IMR-90 (cell line): ENCODE results near the gene THBS4. TPM values are rescaled to one million over a fixed set of nuclear protein-coding genes. Genes with fewer than 3 reads are reported as not detected.

Experiments
- ATAC-seq: fragments of 200-7000 bp; cut with Tn5 transposase; 2 replicates; pipeline ENCODE4 v1.9.1; 2020; ENCODE audit warnings: low read depth, mild to moderate bottlenecking, moderate library complexity
- BruUV-seq: library from RNA; stranded (reverse); fragments of 400-500 nt; replicated peaks from 2 replicates; lab custom pipeline; 2021; lab: Mats Ljungman, UMichigan
- CTCF ChIA-PET: fragments of 300-600 bp; formaldehyde crosslinking; extraction: SDS; loops from one replicate; lab custom pipeline; 2021; ENCODE audit warnings: antibody characterized with exemption; lab: Yijun Ruan, JAX
- POLR2A ChIA-PET: fragments of 300-600 bp; sonication (Branson Sonifier 250); formaldehyde crosslinking; loops from one replicate; lab custom pipeline; 2022; ENCODE audit warnings: antibody characterized with exemption; ENCODE audit not compliant: unreplicated experiment; lab: Charles Lee
- DNase-seq: peaks from one replicate; pipeline ENCODE4 v3.0.0; 2013
- H2AFZ ChIP-seq: replicated peaks from 2 replicates; pipeline ENCODE3; 2013; ENCODE audit warnings: low read length, mild to moderate bottlenecking; ENCODE audit not compliant: poor library complexity
- H2AK5ac ChIP-seq: 2 replicates; pipeline ENCODE4 v1.6.1; 2013; ENCODE audit warnings: low read depth, low read length, inconsistent platforms
- H2AK9ac ChIP-seq: replicated peaks from 2 replicates; pipeline ENCODE3; 2013; ENCODE audit warnings: mild to moderate bottlenecking, low read depth, low read length, moderate library complexity; ENCODE audit not compliant: poor library complexity
- H2BK120ac ChIP-seq: 2 replicates; pipeline ENCODE4 v1.6.1; 2013; ENCODE audit warnings: low read depth, low read length, inconsistent platforms
- H2BK15ac ChIP-seq: 3 replicates; pipeline ENCODE4 v1.6.1; 2013; ENCODE audit warnings: low read depth, low read length, inconsistent platforms
- H2BK20ac ChIP-seq: 2 replicates; pipeline ENCODE4 v1.6.1; 2013; ENCODE audit warnings: low read depth, mild to moderate bottlenecking, inconsistent platforms, low read length, moderate library complexity
- H2BK5ac ChIP-seq: 2 replicates; pipeline ENCODE4 v1.6.1; 2013; ENCODE audit warnings: mild to moderate bottlenecking, low read depth, low read length, inconsistent platforms; ENCODE audit not compliant: poor library complexity, severe bottlenecking
- H3K14ac ChIP-seq: replicated peaks from 2 replicates; pipeline ENCODE4 v1.6.1; 2013; ENCODE audit warnings: low read depth, low read length, inconsistent platforms
- H3K18ac ChIP-seq: 2 replicates; pipeline ENCODE4 v1.6.1; 2013; ENCODE audit warnings: low read depth, low read length, control low read depth
- H3K23ac ChIP-seq: 2 replicates; pipeline ENCODE4 v1.6.1; 2013; ENCODE audit warnings: low read depth, low read length, inconsistent platforms
- H3K27ac ChIP-seq: 2 replicates; pipeline ENCODE4 v1.5.1; 2013; ENCODE audit warnings: mild to moderate bottlenecking, control low read depth, low read length; ENCODE audit not compliant: insufficient read depth
- H3K27me3 ChIP-seq: 2 replicates; pipeline ENCODE4 v1.6.1; 2013; ENCODE audit warnings: low read length; ENCODE audit not compliant: control insufficient read depth, insufficient read depth
- H3K36me3 ChIP-seq: 2 replicates; pipeline ENCODE4 v1.6.1; 2013; ENCODE audit warnings: low read length, mixed read lengths; ENCODE audit not compliant: control insufficient read depth, insufficient read depth
- H3K4ac ChIP-seq: 2 replicates; pipeline ENCODE4 v1.6.1; 2013; ENCODE audit warnings: low read depth, low read length, inconsistent platforms
- H3K4me1 ChIP-seq: 2 replicates; pipeline ENCODE4 v1.6.1; 2013; ENCODE audit warnings: low read length, mixed read lengths; ENCODE audit not compliant: control insufficient read depth, insufficient read depth
- H3K4me2 ChIP-seq: 2 replicates; pipeline ENCODE4 v1.6.1; 2013; ENCODE audit warnings: low read depth, mild to moderate bottlenecking, control low read depth, low read length, moderate library complexity
- H3K4me3 ChIP-seq: 2 replicates; pipeline ENCODE4 v1.5.1; 2013; ENCODE audit warnings: low read depth, mild to moderate bottlenecking, control low read depth, low read length, moderate library complexity; ENCODE audit not compliant: insufficient read depth
- H3K56ac ChIP-seq: 2 replicates; pipeline ENCODE4 v1.6.1; 2013; ENCODE audit warnings: low read length, inconsistent platforms; ENCODE audit not compliant: insufficient read depth; ENCODE audit errors: extremely low read depth
- H3K79me1 ChIP-seq, 2 experiments: 2 replicates each; pipeline ENCODE4 v1.6.1; 2013; ENCODE audit warnings: low read length in 2 of 2, inconsistent platforms in 1 of 2, low read depth in 1 of 2
- H3K9ac ChIP-seq: 2 replicates; pipeline ENCODE4 v1.6.1; 2013; ENCODE audit warnings: low read depth, low read length, control low read depth
- H3K9me1 ChIP-seq: 2 replicates; pipeline ENCODE4 v1.6.1; 2013; ENCODE audit warnings: low read length, inconsistent platforms; ENCODE audit not compliant: insufficient read depth
- H3K9me3 ChIP-seq: 2 replicates; pipeline ENCODE4 v1.6.1; 2013; ENCODE audit warnings: low read length; ENCODE audit not compliant: control insufficient read depth, insufficient read depth
- H4K20me1 ChIP-seq: 2 replicates; pipeline ENCODE4 v1.6.1; 2013; ENCODE audit warnings: low read length, inconsistent platforms; ENCODE audit not compliant: insufficient read depth
- H4K5ac ChIP-seq: 2 replicates; pipeline ENCODE4 v1.6.1; 2013; ENCODE audit warnings: mild to moderate bottlenecking, low read depth, low read length, control low read depth
- H4K8ac ChIP-seq, 2 experiments: 2 replicates each; pipeline ENCODE4 v1.6.1; 2013; ENCODE audit warnings: low read depth in 2 of 2, low read length in 2 of 2, control low read depth in 1 of 2, inconsistent platforms in 1 of 2
- H4K91ac ChIP-seq: 2 replicates; pipeline ENCODE4 v1.6.1; 2013; ENCODE audit warnings: low read depth, low read length, inconsistent platforms; ENCODE audit not compliant: insufficient read depth
- CEBPB ChIP-seq: IDR thresholded peaks from 2 replicates; pipeline ENCODE4 v1.6.1; 2012; ENCODE audit warnings: low read depth, low read length, improper control_type of control experiment
- CHD1 ChIP-seq: IDR thresholded peaks from 2 replicates; pipeline ENCODE4 v1.6.1; 2012; ENCODE audit warnings: low read depth, low read length, improper control_type of control experiment
- CTCF ChIP-seq: conservative IDR thresholded peaks from 2 replicates; pipeline ENCODE4 v1.5.1; 2012; ENCODE audit warnings: mild to moderate bottlenecking, low read depth, low read length, improper control_type of control experiment
- ELK1 ChIP-seq: fragments of 150-350 bp; IDR thresholded peaks from 2 replicates; pipeline ENCODE4 v1.6.1; 2016; ENCODE audit warnings: low read depth, mild to moderate bottlenecking, low read length, moderate library complexity, borderline replicate concordance
- MXI1 ChIP-seq: IDR thresholded peaks from 2 replicates; pipeline ENCODE4 v1.6.1; 2012; ENCODE audit warnings: low read depth, mild to moderate bottlenecking, low read length, moderate library complexity, borderline replicate concordance
- NFE2L2 ChIP-seq: fragments of 150-350 bp; IDR thresholded peaks from 2 replicates; pipeline ENCODE4 v1.6.1; 2016; ENCODE audit warnings: low read depth, mild to moderate bottlenecking, low read length
- RAD21 ChIP-seq: IDR thresholded peaks from 2 replicates; pipeline ENCODE4 v1.6.1; 2012; ENCODE audit warnings: low read length, improper control_type of control experiment
- RFX5 ChIP-seq: IDR thresholded peaks from 2 replicates; pipeline ENCODE4 v1.8.0; 2012; ENCODE audit warnings: low read depth, mild to moderate bottlenecking, low read length, moderate library complexity
- SMC3 ChIP-seq: fragments of 150-350 bp; IDR thresholded peaks from 2 replicates; pipeline ENCODE4 v1.6.1; 2016; ENCODE audit warnings: low read depth, mild to moderate bottlenecking, antibody characterized with exemption, low read length, moderate library complexity
- WGBS, 2 experiments: methylation state at CpG; one replicate each; pipeline versions ENCODE4 v1.1.5 to v1.1.7; 2013; ENCODE audit warnings: missing lambda C conversion rate in 2 of 2; ENCODE audit not compliant: insufficient read length in 1 of 2; ENCODE audit errors: extremely low coverage in 2 of 2; 5-methylcytosine and 5-hydroxymethylcytosine counted together
- dilution Hi-C: fragments of 300-500 bp; cut with HindIII; formaldehyde crosslinking; loops from one replicate; pipeline ENCODE4 v1.14.3; 2018; ENCODE audit warnings: low sequenced_read_pairs; ENCODE audit not compliant: unreplicated experiment
- in situ Hi-C: fragments of 300-500 bp; cut with MboI; formaldehyde crosslinking; loops from 3 replicates; pipeline ENCODE4 v1.14.3; 2019; ENCODE audit warnings: low sequenced_read_pairs, inconsistent platforms, mixed read lengths
- intact Hi-C: fragments of 100-400 bp; cut with micrococcal nuclease; formaldehyde crosslinking; loops from 2 replicates; pipeline ENCODE4 v1.10.0; 2022
- polyA plus RNA-seq, 3 experiments: library from polyadenylated mRNA; depleted of rRNA; stranded (reverse); fragments of >200 nt; gene quantifications; 2 replicates each; pipeline ENCODE4 v1.2.3, GENCODE V29; 2012; ENCODE audit warnings: low replicate concordance in 1 of 3
- total RNA-seq: library from RNA; depleted of rRNA; stranded (reverse); fragments of >200 nt; gene quantifications from 2 replicates; pipeline ENCODE4 v1.2.3, GENCODE V29; 2012
- TF ChIP-seq, protein P1 (sequence below): fragments of 150-350 bp; IDR thresholded peaks from 2 replicates; pipeline ENCODE4 v1.6.1; 2017; ENCODE audit warnings: mild to moderate bottlenecking, antibody characterized with exemption, low read length, low read depth

THBS4 gene
- total and polyA plus RNA-seq, 2 of the 4 experiments (the other 2 are of a cell fraction): 0.90 to 0.92 TPM

- no peak overlapping the region for H3K18ac ChIP-seq
Observed at GRCh38 chr5:80025069-80025468, 10.1 kb upstream of the THBS4 start.

More at GRCh38 chr5:80025069-80025468, 10.1 kb upstream of the THBS4 start:
- TF ChIP-seq SMC3: no peak
- TF ChIP-seq, protein P1, sequence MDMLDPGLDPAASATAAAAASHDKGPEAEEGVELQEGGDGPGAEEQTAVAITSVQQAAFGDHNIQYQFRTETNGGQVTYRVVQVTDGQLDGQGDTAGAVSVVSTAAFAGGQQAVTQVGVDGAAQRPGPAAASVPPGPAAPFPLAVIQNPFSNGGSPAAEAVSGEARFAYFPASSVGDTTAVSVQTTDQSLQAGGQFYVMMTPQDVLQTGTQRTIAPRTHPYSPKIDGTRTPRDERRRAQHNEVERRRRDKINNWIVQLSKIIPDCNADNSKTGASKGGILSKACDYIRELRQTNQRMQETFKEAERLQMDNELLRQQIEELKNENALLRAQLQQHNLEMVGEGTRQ: no peak
- TF ChIP-seq CTCF: no peak
- no peak for TF ChIP-seq NFE2L2
- TF ChIP-seq MXI1: no peak
- TF ChIP-seq RFX5: no peak
- no peak for TF ChIP-seq ELK1
- no peak for TF ChIP-seq RAD21
- TF ChIP-seq CEBPB: no peak
- TF ChIP-seq CHD1: no peak
- Histone ChIP-seq H2BK120ac (no peak overlapping the region), H3K23ac (no peak overlapping the region), H3K79me1 (no peaks in the 10 kb centered on the region), H3K27me3 (peaks cover 7% of the 10 kb centered on the region), H2AFZ (no peak overlapping the region), H4K20me1 (no peaks in the 10 kb centered on the region), H3K4me1 (no peaks in the 10 kb centered on the region), H3K4me2 (no peak overlapping the region), H3K4me3 (no peak overlapping the region), H3K9me1 (no peaks in the 10 kb centered on the region), H3K36me3 (no peaks in the 10 kb centered on the region), H4K5ac (no peak overlapping the region), H2BK5ac (no peak overlapping the region), H3K14ac (no peak overlapping the region), H2AK9ac (no peak overlapping the region), H3K56ac (no peak overlapping the region), H3K27ac (no peak overlapping the region), H3K4ac (no peak overlapping the region), H2BK15ac (no peak overlapping the region), H2AK5ac (no peak overlapping the region), H3K9ac (no peak overlapping the region), H4K8ac (no peak overlapping the region), H3K9me3 (no peaks in the 10 kb centered on the region), H2BK20ac (no peak overlapping the region), H4K91ac (no peak overlapping the region)
- intact Hi-C loops: no loop called here
- ChIA-PET POLR2A (no interaction called here), CTCF (no interaction called here)
- 40% methylated on average over 1 of the region's 2 CpGs; no CpG with 5 or more reads in 1 of the 2 experiments for WGBS, 2 experiments
- DNase-seq: no peak
- BruUV-seq: no TSS peak
- in situ Hi-C loops: no loop called here
- no peak for ATAC-seq
- dilution Hi-C loops: no loop called here
